GM12864 (cell line): ENCODE data around the gene RAMP3.

Experiments
- DNase-seq: peaks from one replicate; pipeline ENCODE4 v3.0.0-alpha.2; 2011; ENCODE audit warnings: low read depth
- H3K4me3 ChIP-seq: 2 replicates; pipeline ENCODE4 v1.5.1; 2011; ENCODE audit warnings: mild to moderate bottlenecking, low read depth, low read length, control low read depth
- CTCF ChIP-seq: IDR thresholded peaks from 2 replicates; pipeline ENCODE4 v1.5.1; 2011; ENCODE audit warnings: low read depth, mild to moderate bottlenecking, moderate library complexity, low read length, control low read depth, inconsistent platforms; ENCODE audit errors: missing control alignments

The RAMP3 gene

GRCh38 chr7:45184326-45185027, 26.9 kb downstream of the RAMP3 start:
- no peak for TF ChIP-seq CTCF
- H3K4me3 ChIP-seq: no peak overlapping the region
- DNase-seq: no peak

GRCh38 chr7:45185028-45185863, 27.7 kb downstream of the RAMP3 start:
- no peak overlapping the region for H3K4me3 ChIP-seq
- DNase-seq: no peak
- TF ChIP-seq CTCF: no peak

- H3K4me3 ChIP-seq: no peak overlapping the region
- no peak for TF ChIP-seq CTCF
These were observed 28.3 kb downstream of the RAMP3 start for GRCh38 chr7:45185864-45186250.

GRCh38 chr7:45186261-45186813, 28.7 kb downstream of the RAMP3 start:
- no peak for TF ChIP-seq CTCF
- no peak overlapping the region for H3K4me3 ChIP-seq
- no peak for DNase-seq

More at GRCh38 chr7:45185864-45186250, 28.3 kb downstream of the RAMP3 start:
- DNase-seq: no peak

GRCh38 chr7:45187089-45187945, 29.7 kb downstream of the RAMP3 start:
- no peak overlapping the region for H3K4me3 ChIP-seq
- no peak for TF ChIP-seq CTCF
- DNase-seq: no peak

- no peak for TF ChIP-seq CTCF
- no peak overlapping the region for H3K4me3 ChIP-seq
- DNase-seq: no peak
These were observed 30.4 kb downstream of the RAMP3 start for GRCh38 chr7:45187946-45188411.
